ENCODE results near the gene CAMSAP3.

The CAMSAP3 gene

GRCh38 chr19:7618771-7619510 is 23.3 kb downstream of the CAMSAP3 start:
- H3K4me3 ChIP-seq (replicated peaks in 1 of 2; ENCODE audit: low read depth in 2 of 2, low read length in 2 of 2) = no peak overlapping the region
- DNase-seq (ENCODE audit: low read depth in 2 of 2) = no peak
- TF ChIP-seq, protein P1, sequence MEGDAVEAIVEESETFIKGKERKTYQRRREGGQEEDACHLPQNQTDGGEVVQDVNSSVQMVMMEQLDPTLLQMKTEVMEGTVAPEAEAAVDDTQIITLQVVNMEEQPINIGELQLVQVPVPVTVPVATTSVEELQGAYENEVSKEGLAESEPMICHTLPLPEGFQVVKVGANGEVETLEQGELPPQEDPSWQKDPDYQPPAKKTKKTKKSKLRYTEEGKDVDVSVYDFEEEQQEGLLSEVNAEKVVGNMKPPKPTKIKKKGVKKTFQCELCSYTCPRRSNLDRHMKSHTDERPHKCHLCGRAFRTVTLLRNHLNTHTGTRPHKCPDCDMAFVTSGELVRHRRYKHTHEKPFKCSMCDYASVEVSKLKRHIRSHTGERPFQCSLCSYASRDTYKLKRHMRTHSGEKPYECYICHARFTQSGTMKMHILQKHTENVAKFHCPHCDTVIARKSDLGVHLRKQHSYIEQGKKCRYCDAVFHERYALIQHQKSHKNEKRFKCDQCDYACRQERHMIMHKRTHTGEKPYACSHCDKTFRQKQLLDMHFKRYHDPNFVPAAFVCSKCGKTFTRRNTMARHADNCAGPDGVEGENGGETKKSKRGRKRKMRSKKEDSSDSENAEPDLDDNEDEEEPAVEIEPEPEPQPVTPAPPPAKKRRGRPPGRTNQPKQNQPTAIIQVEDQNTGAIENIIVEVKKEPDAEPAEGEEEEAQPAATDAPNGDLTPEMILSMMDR (IDR thresholded peaks at IDR 0.05; ENCODE audit: low read depth, low read length) = no peak

DNA sequence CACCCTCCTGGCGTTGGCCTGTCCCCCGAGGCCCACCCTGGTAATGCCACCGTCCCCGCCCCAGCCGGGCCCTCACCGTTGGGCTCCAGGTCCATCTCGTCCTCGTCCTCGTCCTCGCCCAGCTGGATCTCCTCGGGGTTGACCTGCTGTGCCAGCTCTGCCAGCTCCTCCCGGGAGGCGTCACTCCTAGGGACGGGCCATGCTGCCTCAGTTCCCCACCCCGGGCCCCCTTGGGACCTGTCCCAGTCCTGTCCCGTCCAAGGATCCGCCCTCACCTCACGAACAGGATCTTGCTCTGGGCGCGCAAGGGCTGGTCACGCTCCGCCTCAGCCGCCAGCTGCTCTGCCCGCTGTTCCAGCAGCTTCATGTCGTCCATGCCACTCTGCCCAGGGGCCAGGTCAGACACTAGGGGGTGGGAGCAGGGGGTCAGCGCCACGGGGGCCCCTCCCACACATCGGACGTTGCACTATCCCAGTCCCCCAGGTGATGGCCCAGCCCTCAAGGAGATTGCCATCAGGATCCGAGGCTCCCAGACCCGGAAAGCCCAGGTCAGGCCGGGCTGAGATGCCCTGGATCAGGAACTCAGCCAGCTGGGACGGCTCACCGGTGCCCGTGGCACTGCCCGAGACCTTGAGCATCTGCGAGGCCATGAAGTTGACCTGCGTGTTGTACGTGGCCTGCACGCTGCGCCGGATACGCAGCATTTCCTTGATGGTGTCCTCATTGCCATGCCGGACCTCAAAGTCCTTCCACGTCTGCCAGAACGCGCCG is 24.2 kb downstream of the CAMSAP3 start:
- TF ChIP-seq, protein P1 (IDR thresholded peaks at IDR 0.05; ENCODE audit: low read depth, low read length) = no peak
- DNase-seq (ENCODE audit: low read depth in 2 of 2) = no peak
- H3K4me3 ChIP-seq (replicated peaks in 1 of 2; ENCODE audit: low read depth in 2 of 2, low read length in 2 of 2) = no peak overlapping the region

- TF ChIP-seq, protein P1 (IDR thresholded peaks at IDR 0.05; ENCODE audit: low read depth, low read length) = no peak
- DNase-seq (ENCODE audit: low read depth in 2 of 2) = no peak
Measured at GRCh38 chr19:7620442-7621412, 25.1 kb downstream of the CAMSAP3 start.

GRCh38 chr19:7622933-7623685 is 27.4 kb downstream of the CAMSAP3 start:
- TF ChIP-seq, protein P1 (IDR thresholded peaks at IDR 0.05; ENCODE audit: low read depth, low read length) = no peak
- no peak overlapping the region for H3K4me3 ChIP-seq (replicated peaks in 1 of 2; ENCODE audit: low read depth in 2 of 2, low read length in 2 of 2)
- DNase-seq (ENCODE audit: low read depth in 2 of 2) = no peak

More at GRCh38 chr19:7620442-7621412, 25.1 kb downstream of the CAMSAP3 start:
- no peak overlapping the region for H3K4me3 ChIP-seq (replicated peaks in 1 of 2; ENCODE audit: low read depth in 2 of 2, low read length in 2 of 2)

- no peak for DNase-seq (ENCODE audit: low read depth in 2 of 2)
- no peak overlapping the region for H3K4me3 ChIP-seq (replicated peaks in 1 of 2; ENCODE audit: low read depth in 2 of 2, low read length in 2 of 2)
- TF ChIP-seq, protein P1 (IDR thresholded peaks at IDR 0.05; ENCODE audit: low read depth, low read length) = no peak
Measured at GRCh38 chr19:7623725-7624603, 28.3 kb downstream of the CAMSAP3 start.

All from cardiac fibroblast (primary cell).